ENCODE data around the gene NSMCE4A.
A peak's percentile ranks its signal among the peaks of the same experiment; 100 is the strongest.
"Not testable (repeated sequence)": the region's sequence is repeated elsewhere in the genome, so short reads cannot be mapped to it uniquely, and the experiment has no call there.

NSMCE4A gene

GRCh38 chr10:121935702-121936101 lies 39.3 kb downstream of the NSMCE4A start:
- no peak for DNase-seq

DNA sequence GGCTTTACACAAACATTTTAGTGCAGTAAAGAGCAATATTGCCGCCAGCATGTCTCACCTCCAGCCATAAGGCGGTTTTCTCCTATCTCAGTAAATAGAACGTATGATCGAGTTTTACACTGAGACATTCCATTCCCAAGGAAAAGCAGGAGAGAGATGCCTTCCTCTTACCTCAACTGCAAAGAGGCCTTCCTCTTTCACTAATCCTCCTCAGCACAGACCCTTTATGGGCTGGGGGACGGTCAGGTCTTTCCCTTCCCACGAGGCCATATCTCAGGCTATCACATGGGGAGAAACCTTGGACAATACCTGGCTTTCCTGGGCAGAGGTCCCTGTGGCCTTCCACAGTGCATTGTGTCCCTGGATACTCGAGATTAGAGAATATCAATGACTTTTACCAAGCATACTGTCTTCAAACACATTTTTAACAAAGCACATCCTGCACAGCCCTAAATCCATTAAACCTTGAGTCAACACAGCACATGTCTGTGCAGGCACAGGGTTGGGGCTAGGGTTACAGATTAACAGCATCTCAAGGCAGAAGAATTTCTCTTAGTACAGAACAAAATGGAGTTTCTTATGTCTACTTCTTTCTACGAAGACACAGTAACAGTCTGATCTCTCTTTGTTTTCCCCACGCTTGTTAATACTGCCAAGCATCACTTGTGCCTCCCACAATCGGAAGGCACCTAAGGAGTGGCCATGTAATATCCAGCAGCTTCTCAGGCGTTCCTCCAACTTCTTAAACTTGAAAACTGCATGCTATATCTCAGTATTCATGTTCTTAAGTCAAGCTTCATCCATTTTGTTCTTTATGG lies 44.5 kb downstream of the NSMCE4A start:
- DNase-seq: not testable (repeated sequence)

DNA sequence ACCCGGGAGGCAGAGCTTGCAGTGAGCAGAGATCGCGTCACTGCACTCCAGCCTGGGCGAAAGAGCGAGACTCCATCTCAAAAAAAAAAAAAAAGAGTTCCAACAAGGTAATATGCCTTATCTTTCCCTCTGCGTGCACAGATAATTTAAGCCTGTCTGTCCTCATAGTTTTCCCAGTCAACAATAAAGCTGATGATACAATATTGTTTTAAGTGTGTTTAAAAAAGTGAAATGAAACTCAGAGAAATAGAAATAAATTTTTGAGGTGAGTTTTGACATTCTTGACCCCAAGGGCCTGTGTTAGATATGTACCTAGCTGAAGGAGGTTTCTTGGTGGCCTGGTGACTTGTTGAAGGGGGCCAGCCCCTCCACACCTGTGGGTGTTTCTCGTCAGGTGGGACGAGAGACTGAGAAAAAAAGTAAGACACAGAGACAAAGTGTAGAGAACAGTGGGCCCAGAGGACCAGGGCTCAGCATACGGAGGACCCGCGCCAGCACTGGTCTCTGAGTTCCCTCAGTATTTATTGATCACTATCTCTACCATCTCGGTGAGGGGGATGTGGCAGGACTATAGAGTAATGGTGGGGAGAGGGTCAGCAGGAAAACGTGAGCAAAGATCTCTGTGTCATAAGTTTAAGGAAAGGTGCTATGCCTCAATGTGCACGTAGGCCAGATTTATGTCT lies 45.3 kb downstream of the NSMCE4A start:
- DNase-seq: not testable (repeated sequence)

DNA sequence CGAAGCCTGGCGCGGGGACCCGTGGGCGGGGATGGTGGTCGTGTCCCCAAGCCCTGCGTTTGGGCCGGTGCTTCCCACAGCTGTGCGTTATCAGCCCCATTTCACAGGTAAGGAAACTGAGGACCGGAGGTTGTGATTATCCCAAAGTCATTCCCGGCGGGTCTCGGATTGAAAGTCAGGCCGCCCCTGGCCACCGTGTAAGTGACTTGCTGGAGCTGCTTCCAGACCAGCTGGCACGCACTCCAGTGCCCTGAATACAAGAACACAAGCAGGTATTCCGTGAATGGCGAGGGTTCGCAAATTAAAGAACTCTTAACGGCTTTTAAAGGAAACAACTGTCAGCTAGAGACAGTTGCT lies 46.5 kb downstream of the NSMCE4A start:
- peak in 1 of 5 experiments; percentile 47 for DNase-seq

DNA sequence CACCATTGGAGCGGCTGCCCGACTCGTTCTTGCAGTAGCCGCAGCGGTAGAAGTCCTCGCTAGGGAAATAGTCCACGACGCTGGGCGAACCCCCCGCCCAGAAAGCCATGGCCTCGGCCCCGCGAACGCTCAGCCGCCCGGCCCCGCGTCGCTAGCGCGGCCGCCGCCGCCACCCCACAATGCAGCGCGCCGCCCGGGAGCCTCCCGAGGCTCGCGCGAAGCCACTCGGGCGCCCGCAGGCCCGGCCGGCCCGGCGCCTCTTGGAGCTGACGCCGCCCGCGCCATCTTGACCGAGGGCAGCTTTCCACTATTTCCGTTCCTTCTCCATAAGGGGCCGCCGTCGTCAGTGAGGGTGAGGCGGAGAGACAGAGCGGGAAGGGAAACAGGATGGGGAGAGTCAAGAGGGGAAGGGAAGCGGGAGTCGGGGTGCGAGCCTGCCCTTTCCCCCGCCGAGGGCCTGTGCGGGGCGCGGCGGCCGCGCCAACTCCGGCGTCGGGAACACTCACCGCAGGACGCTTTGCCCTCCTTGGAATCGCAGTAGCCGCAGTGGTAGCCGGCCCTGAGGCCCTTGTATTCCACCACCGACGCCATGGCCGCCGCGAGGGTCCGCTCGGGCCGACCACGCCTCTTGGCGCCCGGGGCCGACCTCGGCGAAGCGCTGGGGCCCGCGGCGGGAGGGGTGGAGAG lies 47.0 kb downstream of the NSMCE4A start, which contains the start of gene ATE1:
Gene ATE1 (minus strand): TSS at position 191 of the 687 bp plus-strand sequence. CDS start 82 bp downstream, at position 109.
- peak; percentile 70 to 90 (median 74) for DNase-seq

GRCh38 chr10:121927318-121927840 lies 47.6 kb downstream of the NSMCE4A start:
- DNase-seq: peak in 2 of 5 experiments; percentile 4 to 11

GRCh38 chr10:121926671-121927317 lies 48.2 kb downstream of the NSMCE4A start:
- DNase-seq: peak in 2 of 5 experiments; percentile 13 to 45

DNA sequence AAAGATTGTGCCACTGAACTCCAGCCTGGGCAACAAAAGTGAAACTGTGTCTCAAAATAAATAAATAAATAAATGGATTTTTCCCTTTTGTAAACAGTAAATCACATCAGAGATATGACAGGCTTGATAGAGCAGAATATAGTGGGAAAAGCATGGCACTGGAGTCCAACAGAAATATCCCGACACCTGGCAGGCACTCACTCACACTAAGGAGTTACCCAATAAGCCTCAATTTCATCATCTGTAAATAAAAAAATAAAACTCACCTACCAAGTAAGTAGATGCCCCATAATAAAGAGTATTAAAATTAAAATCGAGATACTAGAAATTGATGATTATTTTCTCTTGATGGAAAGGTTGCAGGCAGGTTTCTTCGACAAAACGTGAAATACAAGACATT lies 48.9 kb downstream of the NSMCE4A start:
- DNase-seq: no peak

DNA sequence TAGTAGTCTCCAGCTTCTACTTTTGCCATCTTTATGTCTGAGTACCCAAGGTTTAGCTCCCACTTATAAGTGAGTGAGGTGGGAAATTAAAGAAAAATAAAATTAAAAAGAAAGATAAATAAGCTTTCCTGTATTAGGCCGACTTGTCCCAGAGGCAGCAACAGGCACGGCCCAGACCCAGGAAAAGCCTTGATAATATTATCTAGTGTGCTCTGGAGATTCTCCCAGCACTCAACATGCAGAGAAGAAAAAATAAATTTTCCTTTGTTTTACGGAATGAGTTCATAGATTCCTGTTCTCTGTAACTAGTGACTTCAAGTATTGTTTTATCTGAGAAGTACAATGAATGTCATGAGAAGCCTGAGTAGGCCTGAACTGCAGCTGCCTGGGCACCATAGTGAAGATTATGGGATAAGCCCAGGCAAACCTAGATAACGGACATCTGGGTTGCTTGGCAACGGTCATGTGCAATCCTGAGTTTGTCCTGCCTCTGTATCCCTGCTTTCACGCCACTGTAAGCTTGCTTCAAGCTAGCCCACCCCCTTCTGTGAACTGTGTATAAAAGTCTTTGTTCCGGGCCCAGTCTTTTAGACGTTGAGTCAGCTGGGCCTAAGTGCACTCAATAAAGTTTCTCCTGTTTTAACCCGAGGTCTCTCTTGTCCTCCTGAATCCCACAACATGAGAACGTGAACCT lies 53.6 kb downstream of the NSMCE4A start:
- no peak for DNase-seq

GRCh38 chr10:121919666-121920065 lies 55.4 kb downstream of the NSMCE4A start:
- no peak for DNase-seq

GRCh38 chr10:121918800-121919199 lies 56.2 kb downstream of the NSMCE4A start:
- not testable (repeated sequence) for DNase-seq

- no peak for DNase-seq
These were observed 60.4 kb downstream of the NSMCE4A start for GRCh38 chr10:121914661-121915060.

DNA sequence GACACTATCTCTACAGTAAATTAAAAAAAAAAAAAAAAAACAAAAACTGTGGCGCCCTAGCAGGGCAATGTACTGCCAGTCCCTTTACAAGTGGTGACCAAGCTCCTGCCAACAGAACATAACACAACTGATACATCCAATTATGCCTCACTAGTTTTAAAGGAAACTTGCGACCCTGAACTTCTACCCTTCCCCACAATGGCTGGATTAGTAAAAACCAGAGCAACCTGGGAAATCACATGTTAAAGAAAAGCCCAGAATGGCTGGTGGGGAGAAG lies 63.7 kb downstream of the NSMCE4A start:
- no peak for DNase-seq

- DNase-seq: peak in 1 of 5 experiments; percentile 62
These were observed 64.2 kb downstream of the NSMCE4A start for GRCh38 chr10:121910673-121911420.

Data from T-helper 2 cell (primary cell).